SIG-M5 treated with dmso at 0.1 percent for 504 hours (cell line): ENCODE data around the gene VPS13A.
A peak's percentile ranks its signal among the peaks of the same experiment; 100 is the strongest.

Source experiments
- DNase-seq: peaks from one replicate; lab custom pipeline; 2025; ENCODE audit not compliant: unreplicated experiment; lab: John Stamatoyannopoulos, UW

VPS13A gene

DNA sequence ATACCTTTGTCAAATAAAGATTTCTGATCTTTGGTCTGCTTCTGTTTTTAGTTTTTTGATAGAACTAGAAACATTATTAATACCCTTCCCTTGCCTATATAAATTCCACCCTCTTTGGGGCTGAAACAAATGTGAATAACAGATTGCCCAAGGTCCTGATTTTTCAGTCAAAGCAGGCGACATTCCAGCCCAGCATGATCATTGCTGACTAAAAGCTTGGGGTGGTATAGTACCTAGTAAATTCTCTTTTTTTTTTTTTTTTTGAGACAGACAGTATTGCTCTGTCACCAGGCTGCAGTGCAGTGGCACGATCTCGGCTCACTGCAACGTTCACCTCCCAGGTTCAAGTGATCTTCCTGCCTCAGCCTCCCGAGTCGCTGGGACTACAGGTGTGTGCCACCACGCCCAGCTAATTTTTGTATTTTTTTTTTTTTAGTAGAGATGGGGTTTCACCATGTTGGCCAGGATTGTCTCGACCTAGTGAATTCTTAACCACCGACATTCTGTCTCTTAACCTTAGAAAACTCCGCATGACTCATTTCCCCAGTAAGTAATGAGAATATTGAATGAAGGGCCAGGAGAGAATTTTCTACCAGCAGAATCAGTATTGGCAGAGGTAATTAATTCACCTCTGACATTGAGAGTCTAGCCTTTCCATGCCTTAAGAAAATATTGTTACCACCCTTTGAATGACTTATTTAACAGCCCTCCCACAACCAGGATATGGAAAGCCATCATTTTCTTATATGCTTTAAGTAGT is 244.4 kb downstream of the VPS13A start:
- no peak for DNase-seq

DNA sequence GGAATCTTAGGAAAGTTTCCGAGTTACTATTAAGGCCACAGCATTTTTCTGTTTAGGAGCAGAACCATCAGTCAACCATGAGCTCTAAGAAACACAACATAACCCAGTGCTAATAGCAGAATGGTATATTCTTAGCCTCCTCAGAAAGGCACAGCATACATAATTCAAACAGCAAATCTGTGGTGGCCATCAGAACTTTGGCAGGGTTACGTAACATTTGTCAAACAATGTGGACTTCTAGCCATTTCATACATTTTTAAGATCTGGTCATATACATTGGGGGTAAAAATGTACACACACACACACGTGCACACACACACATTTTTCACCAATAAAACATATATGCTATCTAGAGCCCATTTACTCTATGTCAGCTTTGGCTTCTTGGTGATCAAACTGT is 245.6 kb downstream of the VPS13A start:
- no peak for DNase-seq

DNA sequence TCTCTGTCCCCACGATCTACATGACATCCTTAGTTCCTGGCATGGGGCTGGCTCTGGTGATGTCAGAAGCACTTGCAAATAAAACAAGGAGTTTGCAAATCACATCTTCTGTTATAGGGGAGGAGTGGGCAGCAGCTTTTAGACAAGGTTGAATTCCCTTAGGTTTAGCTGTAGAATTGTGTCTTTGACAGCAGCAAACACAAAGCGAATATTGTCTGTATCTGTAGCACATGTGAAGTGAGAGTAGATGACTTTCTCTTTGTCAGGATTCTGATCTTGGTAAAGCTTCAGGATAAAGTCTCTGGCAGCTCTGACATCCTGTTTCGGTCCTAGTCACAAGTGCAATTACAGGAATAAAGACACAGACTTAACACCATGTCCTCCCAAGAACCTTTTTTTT is 246.5 kb downstream of the VPS13A start:
- DNase-seq = no peak

DNA sequence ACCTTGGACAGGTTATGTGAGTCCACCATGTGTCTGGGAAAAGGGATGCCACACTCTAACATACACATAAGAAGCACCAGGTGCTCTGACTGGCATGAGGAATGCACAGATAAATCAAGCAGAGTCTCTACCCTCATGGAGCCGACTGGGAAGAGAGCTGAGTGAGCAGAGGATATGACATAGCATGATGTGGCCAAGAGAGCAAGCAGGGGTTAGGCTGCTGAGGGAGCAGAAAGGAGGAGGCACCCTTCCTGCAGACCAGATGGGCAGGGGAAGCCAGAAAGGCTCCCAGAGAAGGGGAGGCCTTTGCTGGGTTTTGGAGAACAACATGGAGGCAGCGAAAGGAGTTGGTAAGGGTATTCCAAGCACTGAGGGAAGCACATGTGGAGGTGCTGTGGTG is 247.7 kb downstream of the VPS13A start:
- no peak for DNase-seq

DNA sequence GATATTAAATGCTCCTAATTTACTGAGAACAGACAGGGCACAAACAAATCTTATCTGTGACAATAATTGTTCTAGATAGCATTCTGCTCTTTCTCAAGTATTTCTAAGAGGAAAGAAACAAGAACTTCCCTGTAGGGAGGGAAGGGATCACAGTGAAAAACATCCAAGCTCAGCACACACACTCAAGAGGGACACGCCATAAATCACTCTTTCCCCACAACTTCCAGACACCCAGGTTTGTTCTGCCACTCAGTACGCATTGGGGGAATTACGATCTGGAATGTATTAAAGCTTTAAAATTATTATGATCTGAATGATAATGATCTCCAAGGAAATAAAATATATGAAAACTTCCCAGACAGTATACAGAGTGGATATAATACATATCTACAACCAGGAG is 249.4 kb downstream of the VPS13A start:
- no peak for DNase-seq

DNA sequence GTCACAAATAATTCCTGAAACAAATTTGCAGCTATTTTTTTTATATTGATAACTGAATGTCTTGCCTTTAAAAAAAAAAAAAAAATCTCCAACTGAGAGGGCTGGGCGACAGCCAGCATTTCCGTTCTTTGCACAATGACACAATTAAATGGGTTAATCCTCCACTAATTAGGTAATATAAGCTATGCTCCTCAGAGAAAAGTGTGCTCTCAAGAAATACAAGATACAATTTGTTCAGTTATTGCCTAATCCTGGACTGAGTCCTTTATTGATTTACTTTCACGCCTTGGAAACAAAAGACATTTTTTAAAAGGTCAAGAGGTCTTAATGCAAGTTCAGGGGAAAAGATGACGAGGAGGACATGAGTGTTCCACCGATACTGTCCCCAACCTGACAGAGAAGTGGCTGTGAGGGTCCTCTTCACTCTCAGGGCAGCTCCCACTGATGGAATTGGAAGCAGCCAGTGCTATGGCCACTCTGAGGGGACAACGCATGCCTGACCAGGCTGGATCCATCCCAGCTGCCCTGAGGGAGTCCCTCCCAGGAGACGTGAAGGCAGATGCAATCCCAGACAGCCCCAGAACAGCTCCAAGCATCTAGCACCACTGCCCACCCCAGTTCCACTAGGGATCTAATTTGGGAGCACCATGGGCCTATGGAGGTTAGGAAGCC is 250.1 kb downstream of the VPS13A start:
- no peak for DNase-seq

DNA sequence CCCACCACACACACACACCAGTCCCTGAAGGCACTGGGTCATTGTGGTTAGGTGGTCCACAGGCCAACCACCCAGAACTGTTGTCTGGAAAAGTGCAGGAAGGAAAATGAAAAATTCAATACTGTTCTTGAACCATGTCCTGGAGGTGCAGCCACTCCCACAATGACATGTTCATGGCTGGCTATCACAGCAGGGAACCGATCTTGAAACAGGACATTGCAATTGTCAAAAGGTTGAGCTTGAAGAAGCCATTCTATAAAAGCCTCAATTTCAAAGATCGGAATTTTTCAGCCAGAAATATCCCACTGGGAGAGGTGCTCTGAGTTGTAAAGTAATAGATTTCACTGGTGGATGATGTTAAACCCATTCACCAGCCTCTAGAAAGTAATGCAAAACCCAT is 252.6 kb downstream of the VPS13A start:
- no peak for DNase-seq

DNA sequence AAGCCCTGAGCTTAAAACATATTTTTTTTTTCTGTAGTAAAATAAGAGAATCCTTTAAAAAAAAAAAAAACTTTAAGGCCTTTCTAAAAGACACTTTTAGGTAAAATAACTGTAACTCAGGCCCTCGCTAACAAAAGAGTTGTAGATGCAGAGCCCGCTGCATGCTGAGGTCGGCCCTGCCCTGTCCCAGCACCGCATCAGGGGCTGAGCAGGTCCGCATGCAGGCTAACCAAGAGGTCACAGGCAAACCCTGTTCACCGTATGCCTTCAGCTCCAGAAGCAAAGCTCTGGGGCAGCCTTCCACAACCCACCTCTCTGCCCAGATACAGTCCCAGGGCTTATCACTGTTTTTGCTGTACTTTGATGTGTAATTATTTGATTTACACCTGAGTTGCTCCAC is 254.7 kb downstream of the VPS13A start:
- DNase-seq = no peak

DNA sequence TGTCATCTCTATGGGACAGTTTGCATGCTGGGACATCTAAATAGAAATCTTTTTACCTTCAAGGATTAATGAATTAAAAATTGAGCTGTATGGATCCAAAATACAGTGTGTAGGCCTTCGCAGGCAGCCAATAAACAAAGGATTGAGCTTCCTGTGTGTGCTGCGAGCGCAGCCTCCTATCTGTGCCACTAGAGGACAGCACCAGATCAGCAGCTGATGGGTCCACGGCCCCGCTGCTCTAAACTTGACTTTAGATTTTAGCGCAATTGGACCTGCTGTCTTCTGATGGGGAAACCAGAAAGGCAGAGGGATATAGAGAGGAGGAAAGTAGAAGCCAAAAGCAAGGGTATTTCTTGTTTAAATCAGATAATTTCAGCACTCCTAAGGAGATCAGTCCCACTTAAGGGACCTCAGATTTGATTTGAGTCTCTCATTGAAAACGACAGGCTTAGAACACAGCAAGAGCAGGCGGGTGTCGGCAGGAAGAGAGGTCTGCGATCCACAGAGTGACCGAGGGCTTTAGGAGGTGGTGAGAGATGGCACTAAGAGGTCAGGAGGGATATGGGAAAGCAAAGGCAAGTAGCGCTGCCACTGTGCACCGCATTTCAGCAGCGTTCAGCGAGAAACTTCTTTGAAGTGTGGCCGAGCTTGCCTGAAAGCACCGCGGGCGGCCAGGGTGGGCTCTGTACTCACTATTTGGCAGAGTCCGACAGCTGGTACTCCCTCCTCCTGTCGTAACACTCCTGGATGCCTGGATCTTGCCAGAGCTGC is 256.5 kb downstream of the VPS13A start:
- DNase-seq = peak; percentile 60

DNA sequence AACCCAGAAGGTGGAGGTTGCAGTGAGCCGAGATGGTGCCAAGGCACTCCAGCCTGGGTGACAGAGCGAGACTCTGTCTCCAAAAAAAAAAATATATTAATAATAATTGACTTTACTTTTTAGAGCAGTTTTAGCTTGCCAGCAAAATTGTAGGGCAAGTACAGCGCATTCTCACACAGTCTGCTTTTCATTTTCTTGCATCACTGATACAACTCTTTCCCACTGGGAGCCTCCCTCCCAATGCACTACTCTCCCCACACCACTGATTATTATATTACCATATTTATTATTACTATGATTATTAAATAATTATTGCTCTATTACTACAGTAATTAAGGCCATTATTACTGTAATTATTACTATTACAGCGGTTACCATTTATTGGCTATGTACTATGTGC is 257.9 kb downstream of the VPS13A start:
- DNase-seq = no peak

DNA sequence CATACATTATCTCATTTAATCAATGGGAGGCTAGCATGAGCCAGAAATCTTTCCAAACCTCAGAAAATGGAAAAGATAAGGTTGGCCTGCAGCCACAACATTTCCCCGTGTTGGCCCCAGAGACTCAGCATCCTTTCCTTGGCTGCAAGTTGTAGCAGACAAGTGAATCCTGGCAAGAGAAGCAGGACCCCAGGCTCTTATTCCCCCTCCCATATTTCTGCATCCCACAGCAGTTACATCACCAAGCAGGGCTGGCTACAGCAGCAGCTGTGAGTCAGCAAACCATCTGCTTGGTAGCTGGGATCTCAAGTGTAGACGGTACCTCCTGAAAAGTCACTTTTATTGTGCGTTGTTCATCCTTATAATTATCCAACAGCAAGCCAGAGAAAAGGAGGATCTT is 258.4 kb downstream of the VPS13A start:
- DNase-seq = no peak

DNA sequence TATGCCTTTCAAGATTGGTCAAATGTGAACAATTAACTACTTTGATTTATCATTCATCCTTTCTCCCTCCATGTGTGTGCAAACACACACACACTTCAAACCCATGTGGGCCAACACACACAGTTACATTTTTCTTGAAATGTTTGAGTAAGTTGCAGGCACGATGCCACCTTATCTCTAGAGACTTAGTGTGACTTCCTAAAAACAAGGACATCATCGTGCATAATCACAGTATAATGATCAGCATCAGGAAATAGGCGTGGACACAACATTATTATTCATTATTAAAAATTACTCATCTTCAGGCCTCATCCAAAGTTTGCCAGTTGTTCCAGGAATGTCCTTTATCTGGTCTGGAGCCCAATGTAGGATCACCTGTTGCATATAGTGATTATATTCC is 261.3 kb downstream of the VPS13A start:
- no peak for DNase-seq

DNA sequence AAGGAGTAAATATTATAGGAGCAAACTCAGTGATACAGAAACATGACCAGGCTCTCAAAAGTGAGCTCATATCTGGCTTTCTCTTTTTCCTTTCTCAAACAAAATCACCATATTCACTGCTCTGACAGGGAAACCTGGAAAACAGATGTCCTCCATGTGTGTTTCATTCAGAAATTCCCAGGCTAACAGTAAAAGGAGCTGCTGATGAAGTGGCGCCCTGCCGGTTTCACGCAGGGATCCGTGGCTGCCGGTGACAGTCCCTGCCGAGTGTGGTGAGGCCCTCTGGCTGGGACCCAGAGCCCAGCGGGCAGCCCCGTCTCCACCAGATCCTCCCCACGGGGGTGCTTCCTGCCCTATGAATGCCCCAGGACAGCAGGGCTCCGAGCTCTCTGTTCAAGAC is 262.7 kb downstream of the VPS13A start:
- DNase-seq = no peak

DNA sequence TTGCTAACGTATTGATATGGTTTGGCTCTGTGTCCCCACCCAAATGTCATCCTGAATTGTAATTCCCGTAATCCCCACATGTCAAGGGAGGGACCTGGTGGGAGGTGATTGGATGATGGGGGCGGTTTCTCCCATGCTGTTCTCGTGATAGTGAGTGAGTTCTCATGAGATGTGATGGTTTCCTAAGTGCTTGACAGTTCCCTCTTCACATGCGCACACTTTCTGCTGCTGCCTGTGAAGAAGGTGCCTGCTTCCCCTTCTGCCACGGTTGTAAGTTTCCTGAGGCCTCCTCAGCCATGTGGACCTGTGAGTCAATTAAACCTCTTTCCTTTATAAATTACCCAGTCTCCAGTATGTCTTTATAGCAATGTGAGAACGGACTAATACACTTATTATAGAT is 263.8 kb downstream of the VPS13A start:
- DNase-seq = peak; percentile 11

DNA sequence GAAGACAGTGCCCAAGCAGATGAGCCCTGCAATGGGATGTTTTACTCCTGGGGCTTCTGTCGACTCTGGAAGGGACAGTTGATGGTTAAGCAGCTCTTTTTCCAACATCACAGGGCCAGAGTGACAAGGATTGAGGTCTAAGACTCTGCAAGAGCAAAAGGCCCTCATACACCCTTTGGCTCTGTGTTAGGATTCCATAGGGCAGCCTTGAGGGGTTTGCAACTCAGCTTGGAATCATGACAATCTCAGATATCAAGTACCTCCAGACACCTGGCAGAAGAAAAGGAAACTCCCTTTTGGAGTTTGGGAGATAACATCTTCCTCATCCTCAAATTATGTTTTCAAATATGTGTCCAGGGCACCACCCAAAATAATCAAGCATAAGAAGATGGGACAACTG is 265.1 kb downstream of the VPS13A start:
- no peak for DNase-seq

DNA sequence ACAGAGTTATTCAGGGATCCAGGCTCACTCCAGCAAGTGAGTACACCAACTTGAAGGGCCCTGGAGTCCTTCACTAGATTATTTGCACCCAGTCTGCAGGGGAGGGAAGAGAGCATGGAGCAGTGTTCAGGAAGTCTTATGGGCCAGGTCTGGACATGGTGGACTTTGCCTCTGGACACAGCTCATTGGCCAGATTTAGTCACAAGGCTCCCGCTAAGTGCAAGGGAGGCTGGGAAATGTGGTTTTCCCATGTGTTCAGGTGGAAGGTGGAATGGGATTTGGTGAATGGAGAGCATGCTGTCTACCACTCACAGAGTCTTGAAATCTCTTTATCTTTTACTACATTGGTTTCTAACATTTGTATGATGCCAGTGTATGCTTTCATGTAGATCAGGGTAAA is 270.3 kb downstream of the VPS13A start:
- DNase-seq = no peak

DNA sequence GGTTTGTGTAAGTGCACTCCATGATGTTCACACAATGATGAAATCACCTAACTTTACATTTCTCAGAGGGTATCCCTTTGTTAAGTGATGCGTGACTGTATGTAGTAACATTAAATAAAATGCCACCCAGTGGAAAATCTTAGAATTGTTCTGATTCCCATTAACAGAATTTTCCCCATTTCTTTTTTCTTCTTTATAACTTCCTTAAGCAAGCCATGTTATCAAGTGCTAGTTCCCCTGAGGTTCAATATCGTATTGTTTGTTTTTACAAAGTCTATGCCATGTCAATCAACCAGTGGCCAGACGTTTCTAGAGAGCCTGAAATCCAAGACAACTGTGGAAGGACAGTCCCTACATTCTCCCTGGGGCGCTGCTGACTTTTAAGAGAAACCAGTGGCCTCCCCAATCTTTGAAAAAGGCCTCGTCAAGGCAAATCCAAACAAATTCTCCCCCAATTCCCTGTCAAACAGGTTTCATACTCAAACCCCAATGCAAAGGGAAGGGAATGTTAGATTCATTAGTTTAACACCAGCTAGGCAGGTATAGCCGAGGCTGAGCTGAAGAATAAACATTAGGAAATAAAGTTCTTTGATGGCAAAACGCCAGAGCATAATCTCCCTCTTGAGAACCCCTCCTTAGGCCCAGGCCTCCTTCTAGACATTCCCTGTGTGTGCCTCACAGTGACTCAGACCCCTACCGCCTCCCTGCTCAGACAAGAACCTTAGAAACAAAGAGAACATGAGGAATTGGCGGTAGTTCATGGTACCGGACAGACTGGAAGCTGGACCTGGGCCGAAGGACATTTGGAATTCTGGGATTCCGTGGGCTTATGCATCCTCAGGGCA is 272.1 kb downstream of the VPS13A start:
- DNase-seq = peak; percentile 60

DNA sequence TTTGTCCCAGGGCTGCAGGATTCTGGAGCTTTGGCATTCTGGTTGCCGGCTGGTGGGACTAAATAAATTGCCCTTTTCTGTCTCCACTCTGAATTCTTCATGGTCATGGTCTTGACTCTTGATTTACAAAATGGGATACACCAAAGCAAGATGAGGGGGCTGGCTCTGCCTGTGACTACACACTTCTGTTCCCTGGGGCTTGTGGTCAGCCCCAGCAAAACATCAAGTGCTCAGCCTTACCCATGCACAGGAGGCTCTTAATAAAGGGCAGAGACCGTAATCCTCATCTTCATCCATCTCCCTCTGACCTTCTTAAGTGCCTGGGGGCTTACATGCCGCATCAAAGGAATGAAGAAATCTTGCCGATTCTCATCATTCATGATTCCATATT is 272.7 kb downstream of the VPS13A start:
- no peak for DNase-seq

DNA sequence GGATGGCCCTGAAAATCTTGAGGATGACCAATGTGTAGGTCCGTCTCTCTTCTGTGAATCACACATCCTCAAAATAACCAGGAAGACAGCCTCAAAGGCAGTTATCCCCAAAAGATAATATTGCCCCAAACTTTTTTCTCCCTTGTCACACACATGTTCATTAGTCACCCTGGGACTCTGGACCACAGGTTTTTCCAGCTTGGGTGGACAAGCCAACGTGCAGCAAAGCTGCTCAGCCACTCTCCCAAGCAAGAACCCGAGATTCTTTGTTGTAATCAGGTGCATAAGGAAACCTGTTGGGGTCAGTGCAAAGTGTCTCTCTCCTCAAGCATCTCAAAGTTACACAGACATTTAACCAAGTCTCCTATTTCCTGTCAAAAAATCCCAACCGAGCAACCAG is 274.2 kb downstream of the VPS13A start:
- DNase-seq = no peak

DNA sequence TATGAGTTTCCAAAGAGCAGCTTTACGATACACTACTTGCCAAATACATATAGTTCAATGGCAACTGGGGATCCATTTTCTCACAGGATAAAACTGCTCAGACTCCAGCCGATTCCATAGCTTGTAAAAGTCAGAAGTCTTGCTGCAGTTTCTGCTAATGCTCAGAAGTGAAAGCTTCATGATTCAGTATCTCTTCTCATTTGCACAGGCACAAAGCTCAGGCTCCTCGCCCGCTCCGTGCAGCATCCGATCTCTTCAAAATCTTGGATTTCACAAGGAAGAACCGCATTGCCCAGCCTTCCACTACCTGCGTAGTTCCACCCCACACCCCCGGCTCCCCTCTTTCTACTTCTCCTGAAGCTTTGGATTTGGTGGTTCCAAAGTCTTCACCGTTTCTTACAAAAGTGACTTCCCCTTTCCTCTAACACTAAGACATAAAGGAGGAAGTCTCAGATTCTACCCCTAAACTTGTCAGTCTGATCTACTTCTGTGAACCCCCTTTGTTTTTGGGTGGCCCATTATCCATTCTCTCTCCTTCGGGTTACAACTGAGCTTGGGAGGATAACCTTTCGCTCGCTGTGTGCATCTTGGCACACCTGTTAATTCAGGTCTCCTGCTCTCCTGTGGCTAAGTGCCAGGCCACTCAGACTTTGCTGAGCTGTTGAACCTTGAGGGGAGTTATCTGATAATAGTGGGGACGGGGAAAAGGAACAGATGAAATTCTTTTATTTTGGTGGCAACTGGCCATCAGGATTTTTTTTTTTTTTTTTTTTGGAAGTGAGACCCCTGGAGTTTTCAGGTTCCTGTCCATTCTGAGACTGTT is 276.7 kb downstream of the VPS13A start:
- peak; percentile 80 for DNase-seq
